HepG2 (cell line): Measurements from ENCODE around the gene ATOSB. TPM values are rescaled to one million over a fixed set of nuclear protein-coding genes. Genes with fewer than 3 reads are reported as not detected.
A peak's percentile ranks its signal among the peaks of the same experiment; 100 is the strongest.

ENCODE experiments used
- ATF7 ChIP-seq, 2 experiments: fragments of 450-650 bp in 1 of 2; sonication (generic) in 1 of 2; formaldehyde crosslinking in 1 of 2; IDR thresholded peaks; 2 replicates each; pipeline versions ENCODE4 v1.4.0 to v1.6.1; 2016 to 2020; ENCODE audit warnings: antibody characterized with exemption in 1 of 2, mild to moderate bottlenecking in 1 of 2, missing genetic modification reagents in 1 of 2
- CEBPB ChIP-seq: IDR thresholded peaks from 2 replicates; pipeline ENCODE4 v1.6.1; 2011; ENCODE audit warnings: low read depth, low read length, improper control_type of control experiment, borderline replicate concordance
- HOXA3 ChIP-seq: sonication (generic); formaldehyde crosslinking; IDR thresholded peaks from 2 replicates; pipeline ENCODE4 v1.5.0; 2020; ENCODE audit warnings: missing genetic modification reagents
- HOXD1 ChIP-seq: sonication (generic); formaldehyde crosslinking; IDR thresholded peaks from 2 replicates; pipeline ENCODE4 v1.5.0; 2020; ENCODE audit warnings: missing genetic modification reagents
- IRX3 ChIP-seq: sonication (generic); formaldehyde crosslinking; IDR thresholded peaks from 2 replicates; pipeline ENCODE4 v1.8.1; 2023; ENCODE audit warnings: mild to moderate bottlenecking, low read depth, missing genetic modification reagents, borderline replicate concordance
- MIER3 ChIP-seq: IDR thresholded peaks from 2 replicates; pipeline ENCODE4 v1.6.1; 2016; ENCODE audit warnings: missing compliant biosample characterization, borderline replicate concordance
- MTF1 ChIP-seq: sonication (generic); formaldehyde crosslinking; IDR thresholded peaks from 2 replicates; pipeline ENCODE4 v1.5.0; 2020; ENCODE audit warnings: missing genetic modification reagents
- NR2F1 ChIP-seq, 2 experiments: fragments of 450-650 bp in 1 of 2; formaldehyde crosslinking in 1 of 2; IDR thresholded peaks; 2 replicates each; pipeline versions ENCODE4 v1.5.0 to v1.6.1; 2016 to 2020; ENCODE audit warnings: mild to moderate bottlenecking in 1 of 2, missing compliant biosample characterization in 1 of 2, missing genetic modification reagents in 1 of 2, moderate library complexity in 1 of 2
- NRL ChIP-seq: sonication (generic); formaldehyde crosslinking; IDR thresholded peaks from 2 replicates; pipeline ENCODE4 v1.5.0; 2020; ENCODE audit warnings: missing genetic modification reagents, mild to moderate bottlenecking, moderate library complexity, borderline replicate concordance
- SAFB2 ChIP-seq: sonication (generic); formaldehyde crosslinking; IDR thresholded peaks from 2 replicates; pipeline ENCODE4 v1.5.1; 2020; ENCODE audit warnings: missing genetic modification reagents, low read depth, mild to moderate bottlenecking, borderline replicate concordance
- SKI ChIP-seq: fragments of 450-650 bp; IDR thresholded peaks from one replicate; pipeline ENCODE4 v1.6.1; 2018; ENCODE audit warnings: mild to moderate bottlenecking; ENCODE audit not compliant: partially characterized antibody
- SMARCE1 ChIP-seq: fragments of 450-650 bp; IDR thresholded peaks from 2 replicates; pipeline ENCODE4 v1.6.1; 2017; ENCODE audit warnings: borderline replicate concordance
- SRF ChIP-seq: IDR thresholded peaks from 2 replicates; pipeline ENCODE4 v1.6.1; 2011; ENCODE audit warnings: mild to moderate bottlenecking, low read depth, low read length, moderate library complexity
- TCF7L2 ChIP-seq: IDR thresholded peaks from 2 replicates; pipeline ENCODE4 v1.6.1; 2011; ENCODE audit warnings: mild to moderate bottlenecking, low read depth, low read length, moderate library complexity
- THYN1 ChIP-seq: sonication (generic); formaldehyde crosslinking; IDR thresholded peaks from 2 replicates; pipeline ENCODE4 v1.8.1; 2023; ENCODE audit warnings: low read depth, mild to moderate bottlenecking, moderate library complexity, missing genetic modification reagents, borderline replicate concordance
- TP53 ChIP-seq: sonication (generic); formaldehyde crosslinking; conservative IDR thresholded peaks from 2 replicates; pipeline ENCODE4 v1.4.0; 2020; ENCODE audit warnings: missing genetic modification reagents
- ZNF530 ChIP-seq: sonication (generic); formaldehyde crosslinking; IDR thresholded peaks from 2 replicates; pipeline ENCODE4 v1.5.0; 2020; ENCODE audit warnings: low read depth, mild to moderate bottlenecking, missing genetic modification reagents
- ZNF570 ChIP-seq: sonication (generic); formaldehyde crosslinking; IDR thresholded peaks from 2 replicates; pipeline ENCODE4 v1.4.0; 2020; ENCODE audit warnings: mild to moderate bottlenecking, missing genetic modification reagents, borderline replicate concordance
- polyA plus RNA-seq, 8 experiments: library from polyadenylated mRNA; depleted of rRNA in 3 of 8; stranded (reverse) in 7 of 8; unstranded in 1 of 8; fragments of >200 nt; fragmentation: Illumina TruSeq in 4 of 8; extraction: Trizol in 4 of 8; gene quantifications; 2 replicates each; pipeline versions ENCODE4 v1.2.1 to v1.2.3, GENCODE V29; 2011 to 2016; ENCODE audit warnings: low read depth in 4 of 8, missing spikeins in 1 of 8, mixed read lengths in 1 of 8; ENCODE audit not compliant: insufficient read depth in 1 of 8
- total RNA-seq, 5 experiments: library from RNA; depleted of rRNA; stranded (reverse); fragments of >200 nt; fragmentation: Illumina TruSeq; extraction: Trizol; gene quantifications; 2 replicates each; pipeline ENCODE4 v1.2.3, GENCODE V29; 2016; ENCODE audit warnings: low read depth in 1 of 5
- TF ChIP-seq, protein P1 (sequence below): IDR thresholded peaks from 2 replicates; pipeline ENCODE4 v1.6.1; 2018; ENCODE audit warnings: missing genetic modification reagents, mild to moderate bottlenecking, missing compliant biosample characterization
- TF ChIP-seq, protein P2 (sequence below): sonication (generic); formaldehyde crosslinking; IDR thresholded peaks from 2 replicates; pipeline ENCODE4 v1.5.0; 2020; ENCODE audit warnings: mild to moderate bottlenecking, missing genetic modification reagents
- TF ChIP-seq, protein P3 (sequence below): IDR thresholded peaks from 2 replicates; pipeline ENCODE4 v1.6.1; 2016; ENCODE audit warnings: low read depth
- TF ChIP-seq, protein P4 (sequence below): sonication (generic); formaldehyde crosslinking; IDR thresholded peaks from 2 replicates; pipeline ENCODE4 v1.5.0; 2020; ENCODE audit warnings: missing genetic modification reagents

ATOSB gene
- total and polyA plus RNA-seq, 2 of the 13 experiments (the other 11 are each of a cell fraction or from before 2014, with no cell fraction given) = 1.9 to 6.4 TPM

DNA sequence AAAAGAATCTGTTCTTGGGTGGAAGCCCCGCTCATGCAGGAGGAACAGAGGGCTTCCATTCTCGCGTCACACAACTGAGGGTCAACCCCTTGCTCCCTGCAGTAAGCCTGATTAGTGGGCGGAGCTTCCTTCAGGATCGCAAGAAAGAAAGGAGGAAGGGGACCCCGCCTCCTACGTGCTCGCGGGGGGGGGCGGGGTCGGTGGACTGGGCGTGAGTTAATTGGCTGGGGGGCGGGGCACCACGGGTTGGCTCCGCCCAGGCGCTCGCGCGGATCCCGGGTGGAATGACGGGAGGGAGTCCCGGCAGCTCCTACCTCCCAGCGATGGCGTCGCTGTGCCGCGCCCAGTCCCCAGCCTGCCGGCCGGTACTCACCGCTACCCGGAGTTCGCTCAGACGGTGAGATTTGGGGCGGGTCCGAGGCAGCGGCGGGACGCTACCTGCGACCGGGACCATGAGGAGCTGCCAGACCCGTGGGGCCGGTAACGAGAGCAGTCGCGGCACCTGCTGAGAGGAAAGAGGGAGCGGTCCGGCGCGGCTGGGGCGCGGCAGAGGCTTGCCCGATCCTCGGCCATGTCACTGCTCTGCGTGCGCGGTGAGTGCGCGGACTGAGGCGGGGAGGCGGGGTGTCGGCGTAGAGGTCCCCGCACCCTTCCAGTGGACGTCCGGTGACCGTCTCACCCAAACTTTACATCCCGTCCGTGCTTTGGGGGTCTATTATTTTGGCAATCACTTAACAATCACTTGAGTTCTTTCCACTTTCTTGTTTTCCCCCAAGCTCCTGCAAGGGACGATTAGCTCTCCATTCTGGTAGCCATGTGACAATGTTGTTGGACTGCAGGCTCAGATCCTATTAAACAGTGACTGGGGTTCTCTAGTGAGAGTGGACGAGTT lies 46.3 kb upstream of the ATOSB start, which contains the start of gene UNC13B (continued):
- TF ChIP-seq ZNF530 (CRISPR knock-in tag) = no peak
- TF ChIP-seq MIER3 (CRISPR knock-in tag) = peak; percentile 38; the same call in 1 of the 2 replicates
- TF ChIP-seq, protein P1, sequence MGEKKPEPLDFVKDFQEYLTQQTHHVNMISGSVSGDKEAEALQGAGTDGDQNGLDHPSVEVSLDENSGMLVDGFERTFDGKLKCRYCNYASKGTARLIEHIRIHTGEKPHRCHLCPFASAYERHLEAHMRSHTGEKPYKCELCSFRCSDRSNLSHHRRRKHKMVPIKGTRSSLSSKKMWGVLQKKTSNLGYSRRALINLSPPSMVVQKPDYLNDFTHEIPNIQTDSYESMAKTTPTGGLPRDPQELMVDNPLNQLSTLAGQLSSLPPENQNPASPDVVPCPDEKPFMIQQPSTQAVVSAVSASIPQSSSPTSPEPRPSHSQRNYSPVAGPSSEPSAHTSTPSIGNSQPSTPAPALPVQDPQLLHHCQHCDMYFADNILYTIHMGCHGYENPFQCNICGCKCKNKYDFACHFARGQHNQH (CRISPR knock-in tag) = peak; percentile 77; the same call in 1 of the 2 replicates
- TF ChIP-seq NRL (CRISPR knock-in tag) = peak; percentile 74; the same call in 1 of the 2 replicates
- TF ChIP-seq TCF7L2 = no peak
- TF ChIP-seq ZNF570 (CRISPR knock-in tag) = no peak
- TF ChIP-seq, protein P2, sequence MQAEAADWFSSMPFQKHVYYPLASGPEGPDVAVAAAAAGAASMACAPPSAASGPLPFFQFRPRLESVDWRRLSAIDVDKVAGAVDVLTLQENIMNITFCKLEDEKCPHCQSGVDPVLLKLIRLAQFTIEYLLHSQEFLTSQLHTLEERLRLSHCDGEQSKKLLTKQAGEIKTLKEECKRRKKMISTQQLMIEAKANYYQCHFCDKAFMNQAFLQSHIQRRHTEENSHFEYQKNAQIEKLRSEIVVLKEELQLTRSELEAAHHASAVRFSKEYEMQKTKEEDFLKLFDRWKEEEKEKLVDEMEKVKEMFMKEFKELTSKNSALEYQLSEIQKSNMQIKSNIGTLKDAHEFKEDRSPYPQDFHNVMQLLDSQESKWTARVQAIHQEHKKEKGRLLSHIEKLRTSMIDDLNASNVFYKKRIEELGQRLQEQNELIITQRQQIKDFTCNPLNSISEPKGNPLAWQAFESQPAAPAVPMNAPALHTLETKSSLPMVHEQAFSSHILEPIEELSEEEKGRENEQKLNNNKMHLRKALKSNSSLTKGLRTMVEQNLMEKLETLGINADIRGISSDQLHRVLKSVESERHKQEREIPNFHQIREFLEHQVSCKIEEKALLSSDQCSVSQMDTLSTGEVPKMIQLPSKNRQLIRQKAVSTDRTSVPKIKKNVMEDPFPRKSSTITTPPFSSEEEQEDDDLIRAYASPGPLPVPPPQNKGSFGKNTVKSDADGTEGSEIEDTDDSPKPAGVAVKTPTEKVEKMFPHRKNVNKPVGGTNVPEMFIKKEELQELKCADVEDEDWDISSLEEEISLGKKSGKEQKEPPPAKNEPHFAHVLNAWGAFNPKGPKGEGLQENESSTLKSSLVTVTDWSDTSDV (CRISPR knock-in tag) = no peak
- no peak for TF ChIP-seq SAFB2 (CRISPR knock-in tag)
- no peak for TF ChIP-seq SMARCE1
- no peak for TF ChIP-seq CEBPB
- peak; percentile 39; the same call in 1 of the 2 replicates for TF ChIP-seq HOXD1 (CRISPR knock-in tag)
- TF ChIP-seq NR2F1 (CRISPR knock-in tag; IDR thresholded peaks at IDR 0.05) = no peak
- TF ChIP-seq SKI = peak; percentile 50
- 0 out of 2 replicates have a peak, but pooled peaks have one; percentile 54 for TF ChIP-seq TP53 (CRISPR knock-in tag)
- TF ChIP-seq HOXA3 (CRISPR knock-in tag) = peak; percentile 87
- no peak for TF ChIP-seq MTF1 (CRISPR knock-in tag)
- no peak for TF ChIP-seq ATF7 (IDR thresholded peaks at IDR 0.05)
- 0 out of 2 replicates have a peak, but pooled peaks have one; percentile 38 for TF ChIP-seq ATF7 (CRISPR knock-in tag; IDR thresholded peaks at IDR 0.05)
- TF ChIP-seq, protein P3, sequence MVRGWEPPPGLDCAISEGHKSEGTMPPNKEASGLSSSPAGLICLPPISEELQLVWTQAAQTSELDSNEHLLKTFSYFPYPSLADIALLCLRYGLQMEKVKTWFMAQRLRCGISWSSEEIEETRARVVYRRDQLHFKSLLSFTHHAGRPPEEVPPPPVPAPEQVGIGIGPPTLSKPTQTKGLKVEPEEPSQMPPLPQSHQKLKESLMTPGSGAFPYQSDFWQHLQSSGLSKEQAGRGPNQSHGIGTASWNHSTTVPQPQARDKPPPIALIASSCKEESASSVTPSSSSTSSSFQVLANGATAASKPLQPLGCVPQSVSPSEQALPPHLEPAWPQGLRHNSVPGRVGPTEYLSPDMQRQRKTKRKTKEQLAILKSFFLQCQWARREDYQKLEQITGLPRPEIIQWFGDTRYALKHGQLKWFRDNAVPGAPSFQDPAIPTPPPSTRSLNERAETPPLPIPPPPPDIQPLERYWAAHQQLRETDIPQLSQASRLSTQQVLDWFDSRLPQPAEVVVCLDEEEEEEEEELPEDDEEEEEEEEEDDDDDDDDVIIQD (CRISPR knock-in tag) = no peak; the same call in 1 of the 2 replicates
- no peak for TF ChIP-seq SRF
- TF ChIP-seq THYN1 (CRISPR knock-in tag) = no peak
- TF ChIP-seq, protein P4, sequence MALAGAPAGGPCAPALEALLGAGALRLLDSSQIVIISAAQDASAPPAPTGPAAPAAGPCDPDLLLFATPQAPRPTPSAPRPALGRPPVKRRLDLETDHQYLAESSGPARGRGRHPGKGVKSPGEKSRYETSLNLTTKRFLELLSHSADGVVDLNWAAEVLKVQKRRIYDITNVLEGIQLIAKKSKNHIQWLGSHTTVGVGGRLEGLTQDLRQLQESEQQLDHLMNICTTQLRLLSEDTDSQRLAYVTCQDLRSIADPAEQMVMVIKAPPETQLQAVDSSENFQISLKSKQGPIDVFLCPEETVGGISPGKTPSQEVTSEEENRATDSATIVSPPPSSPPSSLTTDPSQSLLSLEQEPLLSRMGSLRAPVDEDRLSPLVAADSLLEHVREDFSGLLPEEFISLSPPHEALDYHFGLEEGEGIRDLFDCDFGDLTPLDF (CRISPR knock-in tag) = no peak; the same call in 1 of the 2 replicates
- no peak for TF ChIP-seq IRX3 (CRISPR knock-in tag)
